GM18867 (cell line): ENCODE results near the gene SRCIN1.
"Not testable (repeated sequence)": the region's sequence is repeated elsewhere in the genome, so short reads cannot be mapped to it uniquely, and the experiment has no call there.

Experiments used
- ATAC-seq: cut with Tn5 transposase; IDR thresholded peaks from one replicate; pipeline ENCODE4 v1.9.1; 2021; ENCODE audit warnings: mild to moderate bottlenecking, moderate library complexity; ENCODE audit not compliant: unreplicated experiment

SRCIN1 gene

GRCh38 chr17:38511150-38512108 lies 94.3 kb downstream of the SRCIN1 start:
- ATAC-seq: no peak

GRCh38 chr17:38510421-38511149 lies 95.2 kb downstream of the SRCIN1 start:
- ATAC-seq: no peak

GRCh38 chr17:38509772-38510420 lies 95.9 kb downstream of the SRCIN1 start:
- ATAC-seq: no peak

- ATAC-seq: peak; percentile 51
Observed at GRCh38 chr17:38508954-38509771, 96.6 kb downstream of the SRCIN1 start.

- ATAC-seq: no peak
Observed at GRCh38 chr17:38508570-38508950, 97.2 kb downstream of the SRCIN1 start.

- ATAC-seq: no peak
Observed at GRCh38 chr17:38507921-38508569, 97.7 kb downstream of the SRCIN1 start.

GRCh38 chr17:38507436-38507835 lies 98.3 kb downstream of the SRCIN1 start:
- no peak for ATAC-seq

GRCh38 chr17:38504216-38504615 lies 101.5 kb downstream of the SRCIN1 start:
- ATAC-seq: no peak

- ATAC-seq: not testable (repeated sequence)
Observed at GRCh38 chr17:38503286-38503913, 102.4 kb downstream of the SRCIN1 start.

GRCh38 chr17:38501718-38502117 lies 104.0 kb downstream of the SRCIN1 start:
- ATAC-seq: not testable (repeated sequence)

- not testable (repeated sequence) for ATAC-seq
Observed at GRCh38 chr17:38499230-38499629, 106.5 kb downstream of the SRCIN1 start.

GRCh38 chr17:38498353-38498752 lies 107.4 kb downstream of the SRCIN1 start:
- no peak for ATAC-seq

GRCh38 chr17:38497656-38498055 lies 108.1 kb downstream of the SRCIN1 start:
- not testable (repeated sequence) for ATAC-seq

- not testable (repeated sequence) for ATAC-seq
Observed at GRCh38 chr17:38494152-38494551, 111.6 kb downstream of the SRCIN1 start.

- not testable (repeated sequence) for ATAC-seq
Observed at GRCh38 chr17:38492067-38493040, 113.4 kb downstream of the SRCIN1 start.

- not testable (repeated sequence) for ATAC-seq
Observed at GRCh38 chr17:38491346-38492066, 114.2 kb downstream of the SRCIN1 start.

- ATAC-seq: not testable (repeated sequence)
Observed at GRCh38 chr17:38489774-38490173, 116.0 kb downstream of the SRCIN1 start.
